Neuron (in vitro differentiated cells): ENCODE data around the gene TLE1.
"Not testable (repeated sequence)": the region's sequence is repeated elsewhere in the genome, so short reads cannot be mapped to it uniquely, and the experiment has no call there.

Experiments used
- H2AFZ ChIP-seq: one replicate; pipeline ENCODE4 v1.6.1; 2013; ENCODE audit warnings: low read depth, mild to moderate bottlenecking, inconsistent platforms, low read length, moderate library complexity
- H3K27me3 ChIP-seq: one replicate; pipeline ENCODE4 v1.6.1; 2013; ENCODE audit warnings: low read length; ENCODE audit not compliant: insufficient read depth
- H3K36me3 ChIP-seq: one replicate; pipeline ENCODE4 v1.6.1; 2013; ENCODE audit warnings: low read length; ENCODE audit not compliant: insufficient read depth
- H3K4me1 ChIP-seq: one replicate; pipeline ENCODE4 v1.6.1; 2013; ENCODE audit warnings: low read length; ENCODE audit not compliant: insufficient read depth
- H3K4me3 ChIP-seq: 2 replicates; pipeline ENCODE4 v1.5.1; 2013; ENCODE audit warnings: mild to moderate bottlenecking, low read length, moderate library complexity
- H3K9me3 ChIP-seq: one replicate; pipeline ENCODE4 v1.6.1; 2013; ENCODE audit warnings: low read length

The TLE1 gene

DNA sequence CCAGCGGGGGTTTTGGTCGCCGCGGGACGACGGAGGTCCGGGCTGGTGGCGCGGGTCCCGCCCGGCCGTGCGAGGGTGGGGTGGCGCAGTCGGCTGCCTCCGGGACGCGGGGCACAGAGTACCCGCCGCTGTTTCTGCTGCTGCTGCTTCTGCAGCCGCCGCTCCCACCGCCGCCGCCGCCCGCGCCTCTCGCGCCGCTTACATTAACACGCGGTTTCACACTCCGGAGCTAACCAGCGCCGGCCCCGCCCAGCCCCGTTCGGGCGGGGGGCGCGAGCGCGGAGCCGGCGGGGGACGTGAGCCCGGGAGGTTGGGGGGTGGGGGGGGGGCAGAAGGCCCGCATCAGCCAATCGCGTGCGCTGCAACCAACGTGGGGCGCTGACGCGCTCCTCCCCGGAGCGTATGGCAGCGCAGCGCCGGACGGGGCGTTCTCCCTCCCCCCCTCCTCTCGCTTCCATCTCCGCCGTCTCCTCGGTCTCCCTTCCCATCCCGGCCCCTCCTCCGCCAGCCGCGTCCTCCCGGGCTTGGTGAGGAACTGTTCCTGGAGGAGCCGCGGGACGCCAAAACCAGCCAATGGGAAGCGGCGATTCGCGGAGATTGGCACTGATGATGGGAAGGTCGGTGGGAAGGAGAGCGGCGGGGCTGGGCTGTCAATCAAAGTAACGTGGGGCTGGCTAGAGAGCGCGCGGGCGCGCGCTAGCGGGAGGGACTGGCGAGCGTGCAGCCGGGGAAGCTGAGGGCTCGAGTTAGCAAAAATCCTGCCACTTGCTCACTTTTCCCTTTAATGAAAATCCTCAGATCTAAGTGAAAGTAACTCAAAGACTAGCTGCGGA lies at the start of gene TLE1:
TLE1 (minus strand) TSS at position 205 of the 833 bp plus-strand sequence. CDS start 1,307 bp downstream, outside the sequence.
- peak within 1 kb of the TSS; percentile 71 for H3K4me3 ChIP-seq
- H3K9me3 ChIP-seq, result no peaks in the 10 kb centered on the region
- H3K36me3 ChIP-seq, result peaks cover 8% of the 10 kb centered on the region
- H3K4me1 ChIP-seq, result peaks cover 33% of the 10 kb centered on the region
- H3K27me3 ChIP-seq, result peaks cover 22% of the 10 kb centered on the region
- H2AFZ ChIP-seq, result peak within 1 kb of the TSS; percentile 41

- Histone ChIP-seq H2AFZ (no peak overlapping the region), H3K4me1 (no peaks in the 10 kb centered on the region), H3K36me3 (no peaks in the 10 kb centered on the region), H3K9me3 (no peaks in the 10 kb centered on the region), H3K4me3 (no peak overlapping the region), H3K27me3 (no peaks in the 10 kb centered on the region)
Measured at GRCh38 chr9:81737871-81738507, 48.6 kb upstream of the TLE1 start.

DNA sequence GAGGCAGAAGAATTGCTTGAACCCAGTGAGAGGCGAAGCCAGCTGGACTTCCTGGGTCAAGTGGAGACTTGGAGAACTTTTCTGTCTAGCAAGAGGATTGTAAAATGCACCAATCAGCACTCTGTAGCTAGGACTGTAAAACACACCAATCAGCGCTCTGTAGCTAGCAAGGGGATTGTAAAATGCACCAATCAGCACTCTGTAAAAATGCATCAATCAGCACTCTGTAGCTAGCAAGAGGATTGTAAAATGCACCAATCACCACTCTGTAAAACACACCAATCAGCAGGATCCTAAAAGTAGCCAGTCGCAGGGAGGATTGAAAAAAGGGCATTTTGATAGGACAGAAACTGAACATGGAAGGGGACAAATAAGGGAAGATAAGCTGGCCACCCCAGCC lies 41.2 kb upstream of the TLE1 start:
- H3K27me3 ChIP-seq, H3K9me3 ChIP-seq, H2AFZ ChIP-seq, H3K36me3 ChIP-seq, H3K4me1 ChIP-seq, H3K4me3 ChIP-seq: not testable (repeated sequence)

DNA sequence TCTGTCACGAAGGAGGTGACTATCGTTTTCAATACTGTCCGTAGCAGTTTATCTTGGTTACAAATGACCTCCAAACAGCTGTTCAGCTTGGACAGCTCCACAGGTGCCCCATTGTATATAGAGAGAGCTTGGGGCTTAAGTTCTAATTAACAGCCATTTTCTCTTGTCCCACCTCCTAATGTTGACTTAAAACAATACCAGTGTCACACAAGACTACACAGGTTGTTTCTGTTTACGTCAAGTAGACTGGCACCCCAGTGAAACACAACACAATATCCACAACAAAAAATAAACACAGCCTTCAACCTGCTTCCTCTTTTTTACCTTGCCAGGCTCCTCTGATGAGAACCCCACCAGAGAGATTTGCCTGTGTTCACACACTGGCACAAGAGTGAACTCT lies 39.8 kb upstream of the TLE1 start:
- Histone ChIP-seq H3K9me3 (no peaks in the 10 kb centered on the region), H3K4me3 (no peak overlapping the region), H3K36me3 (no peaks in the 10 kb centered on the region), H2AFZ (no peak overlapping the region), H3K4me1 (no peaks in the 10 kb centered on the region), H3K27me3 (no peaks in the 10 kb centered on the region)

- Histone ChIP-seq H3K9me3 (no peaks in the 10 kb centered on the region), H3K4me3 (no peak overlapping the region), H3K4me1 (no peaks in the 10 kb centered on the region), H3K27me3 (no peaks in the 10 kb centered on the region), H2AFZ (no peak overlapping the region), H3K36me3 (no peaks in the 10 kb centered on the region)
Measured at GRCh38 chr9:81724242-81724889, 35.0 kb upstream of the TLE1 start.

GRCh38 chr9:81722277-81722676 lies 32.9 kb upstream of the TLE1 start:
- Histone ChIP-seq H3K27me3 (no peaks in the 10 kb centered on the region), H3K4me1 (peaks cover 4% of the 10 kb centered on the region), H3K4me3 (no peak overlapping the region), H3K36me3 (no peaks in the 10 kb centered on the region), H2AFZ (no peak overlapping the region), H3K9me3 (no peaks in the 10 kb centered on the region)

GRCh38 chr9:81720450-81721086 lies 31.2 kb upstream of the TLE1 start:
- Histone ChIP-seq H3K4me1 (peaks cover 7% of the 10 kb centered on the region), H3K36me3 (no peaks in the 10 kb centered on the region), H3K27me3 (no peaks in the 10 kb centered on the region), H3K9me3 (no peaks in the 10 kb centered on the region), H2AFZ (no peak overlapping the region), H3K4me3 (no peak overlapping the region)

DNA sequence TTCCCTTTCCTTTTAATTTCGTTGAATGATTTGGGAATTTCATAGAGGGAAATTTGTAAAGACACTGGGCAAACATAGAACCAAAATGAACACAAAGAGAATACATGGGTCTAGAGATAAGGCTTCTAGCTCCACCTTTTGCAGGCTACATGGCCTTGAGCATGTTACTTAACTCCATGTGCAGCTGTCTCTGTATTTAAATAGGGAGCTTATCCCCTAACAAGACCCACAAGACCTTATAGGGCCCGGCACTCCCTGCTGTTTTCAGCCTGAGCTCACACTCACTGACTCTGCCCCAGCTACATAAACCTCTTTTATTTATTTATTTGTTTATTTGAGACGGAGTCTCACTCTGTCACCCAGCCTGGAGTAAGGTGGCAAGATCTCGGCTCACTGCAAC lies 30.6 kb upstream of the TLE1 start:
- Histone ChIP-seq H3K4me3 (no peak overlapping the region), H3K36me3 (no peaks in the 10 kb centered on the region), H3K27me3 (no peaks in the 10 kb centered on the region), H2AFZ (no peak overlapping the region), H3K9me3 (no peaks in the 10 kb centered on the region), H3K4me1 (peaks cover 7% of the 10 kb centered on the region)

DNA sequence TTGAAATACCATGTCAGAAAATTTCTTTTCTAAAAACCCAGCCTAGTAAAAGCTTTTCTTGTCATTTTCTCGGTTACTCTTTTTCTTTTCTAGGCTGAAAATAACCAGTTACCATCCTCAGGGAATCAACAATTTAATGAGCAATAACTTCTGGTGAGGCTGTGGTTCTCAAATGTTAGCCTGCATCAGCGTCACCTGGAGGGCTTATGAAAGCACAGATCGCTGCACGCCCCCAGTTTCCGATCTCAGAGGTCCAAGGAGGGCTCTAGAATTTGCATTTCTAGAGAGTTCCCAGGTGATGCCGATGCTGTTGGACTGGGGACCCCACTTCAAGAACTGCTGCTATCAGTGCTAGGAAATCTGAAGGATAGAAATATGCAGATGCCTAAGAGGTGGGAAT lies 28.9 kb upstream of the TLE1 start:
- Histone ChIP-seq H3K36me3 (no peaks in the 10 kb centered on the region), H3K4me1 (peaks cover 7% of the 10 kb centered on the region), H3K4me3 (no peak overlapping the region), H2AFZ (no peak overlapping the region), H3K9me3 (no peaks in the 10 kb centered on the region), H3K27me3 (no peaks in the 10 kb centered on the region)

DNA sequence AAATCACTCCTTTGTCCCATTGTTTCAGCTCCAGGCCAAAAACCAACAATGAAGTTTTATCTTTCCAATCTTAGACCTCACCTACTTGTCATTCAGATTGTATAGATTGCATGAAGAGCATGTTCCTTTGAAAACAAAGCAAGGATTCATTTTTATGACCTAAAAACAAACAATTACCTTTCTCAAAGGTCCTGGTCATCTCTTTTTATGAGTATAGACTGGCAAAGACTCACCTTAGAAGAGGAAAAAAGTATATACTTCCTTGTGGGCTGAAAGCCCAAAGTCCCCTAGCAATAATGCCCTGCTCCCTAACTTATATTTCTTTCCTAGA lies 28.4 kb upstream of the TLE1 start:
- H3K4me1 ChIP-seq, result peaks cover 7% of the 10 kb centered on the region
- H2AFZ ChIP-seq, result no peak overlapping the region
- no peaks in the 10 kb centered on the region for H3K27me3 ChIP-seq
- H3K4me3 ChIP-seq, result no peak overlapping the region
- no peaks in the 10 kb centered on the region for H3K9me3 ChIP-seq
- no peaks in the 10 kb centered on the region for H3K36me3 ChIP-seq

DNA sequence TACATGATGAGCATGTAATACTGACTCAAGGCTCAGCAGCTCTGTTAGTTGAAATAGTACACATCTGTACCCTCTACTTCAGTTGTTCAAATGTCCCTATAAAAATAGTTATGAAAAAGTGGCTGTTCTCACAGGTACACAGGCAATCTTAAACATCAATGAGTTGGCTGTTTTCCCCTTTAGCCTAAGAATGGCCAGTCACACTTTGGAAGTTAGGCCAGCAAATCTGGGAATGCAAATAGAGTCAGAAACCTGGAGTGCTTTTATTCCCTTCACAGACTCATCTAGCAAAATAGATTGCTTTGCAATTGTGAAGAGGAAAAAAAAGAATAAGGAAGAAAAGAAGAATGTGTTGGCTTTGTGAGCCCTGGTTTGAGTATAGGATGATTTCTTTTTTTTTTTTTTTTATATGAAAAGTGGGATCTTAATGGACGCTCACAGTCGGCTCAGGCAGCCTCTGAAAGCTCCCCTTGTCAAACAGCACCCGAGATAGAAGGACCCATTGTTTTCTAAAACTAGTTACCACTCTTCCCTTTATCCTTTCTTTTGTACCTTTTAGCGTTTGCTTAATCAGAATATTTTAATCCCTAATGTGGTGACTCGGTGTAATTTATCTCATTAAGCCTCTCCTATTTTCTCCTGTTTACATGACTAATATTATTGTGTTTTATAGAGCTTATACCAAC lies 27.9 kb upstream of the TLE1 start:
- H3K4me1 ChIP-seq, result peaks cover 7% of the 10 kb centered on the region

DNA sequence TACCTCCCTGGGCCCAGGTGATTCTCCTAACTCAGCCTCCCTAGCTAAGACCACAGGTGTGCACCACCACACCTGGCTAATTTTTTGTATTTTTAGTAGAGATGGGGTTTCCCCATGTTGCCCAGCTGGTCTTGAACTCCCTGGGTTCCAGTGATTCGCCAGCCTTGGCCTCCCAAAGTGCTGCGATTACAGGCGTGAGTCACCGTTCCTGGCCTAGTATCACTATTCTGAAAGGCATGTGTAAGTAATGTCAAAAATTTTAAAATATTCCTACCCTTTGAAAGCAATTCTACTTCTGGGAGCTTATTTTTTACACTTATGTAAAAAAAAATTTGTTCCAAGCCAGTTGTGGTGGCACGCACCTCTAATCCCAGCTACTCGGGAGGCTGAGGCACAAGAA lies 27.1 kb upstream of the TLE1 start:
- H3K27me3 ChIP-seq, result no peaks in the 10 kb centered on the region
- H3K36me3 ChIP-seq, result no peaks in the 10 kb centered on the region
- no peak overlapping the region for H3K4me3 ChIP-seq
- H2AFZ ChIP-seq, result no peak overlapping the region
- H3K4me1 ChIP-seq, result peaks cover 7% of the 10 kb centered on the region
- H3K9me3 ChIP-seq, result no peaks in the 10 kb centered on the region

More for the DNA sequence above, 27.9 kb upstream of the TLE1 start:
- Histone ChIP-seq H2AFZ (no peak overlapping the region), H3K36me3 (no peaks in the 10 kb centered on the region), H3K27me3 (no peaks in the 10 kb centered on the region), H3K4me3 (no peak overlapping the region), H3K9me3 (no peaks in the 10 kb centered on the region)

- no peaks in the 10 kb centered on the region for H3K27me3 ChIP-seq
- H3K36me3 ChIP-seq, result no peaks in the 10 kb centered on the region
- no peaks in the 10 kb centered on the region for H3K4me1 ChIP-seq
- no peak overlapping the region for H2AFZ ChIP-seq
- H3K4me3 ChIP-seq, result no peak overlapping the region
- no peaks in the 10 kb centered on the region for H3K9me3 ChIP-seq
Measured at GRCh38 chr9:81705578-81705977, 16.2 kb upstream of the TLE1 start.
